ENCODE measurements around the gene PYCR2.
"Not testable (repeated sequence)": the region's sequence is repeated elsewhere in the genome, so short reads cannot be mapped to it uniquely, and the experiment has no call there.

PYCR2 gene

DNA sequence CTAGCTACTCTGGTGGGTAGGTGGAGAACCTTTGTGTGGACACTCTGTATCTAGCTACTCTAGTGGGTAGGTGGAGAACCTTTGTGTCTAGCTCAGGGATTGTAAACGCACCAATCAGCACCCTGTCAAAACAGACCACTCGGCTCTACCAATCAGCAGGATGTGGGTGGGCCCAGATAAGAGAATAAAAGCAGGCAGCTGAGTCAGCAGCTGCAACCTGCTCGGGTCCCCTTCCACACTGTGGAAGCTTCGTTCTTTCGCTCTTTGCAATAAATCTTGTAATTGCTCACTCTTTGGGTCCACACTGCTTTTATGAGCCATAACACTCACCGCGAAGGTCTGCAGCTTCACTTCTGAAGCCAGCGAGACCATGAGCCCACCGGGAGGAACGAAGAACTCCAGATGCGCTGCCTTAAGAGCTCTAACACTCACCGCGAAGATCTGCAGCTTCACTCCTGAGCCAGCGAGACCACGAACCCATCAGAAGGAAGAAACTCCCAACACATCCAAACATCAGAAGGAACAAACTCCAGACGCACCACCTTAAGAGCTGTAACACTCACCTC lies 46.6 kb upstream of the PYCR2 start:
- not testable (repeated sequence) for H3K4me2 ChIP-seq (ENCODE audit: insufficient read depth, low read length, poor library complexity, severe bottlenecking); DNase-seq (ENCODE audit: low spot score)

DNA sequence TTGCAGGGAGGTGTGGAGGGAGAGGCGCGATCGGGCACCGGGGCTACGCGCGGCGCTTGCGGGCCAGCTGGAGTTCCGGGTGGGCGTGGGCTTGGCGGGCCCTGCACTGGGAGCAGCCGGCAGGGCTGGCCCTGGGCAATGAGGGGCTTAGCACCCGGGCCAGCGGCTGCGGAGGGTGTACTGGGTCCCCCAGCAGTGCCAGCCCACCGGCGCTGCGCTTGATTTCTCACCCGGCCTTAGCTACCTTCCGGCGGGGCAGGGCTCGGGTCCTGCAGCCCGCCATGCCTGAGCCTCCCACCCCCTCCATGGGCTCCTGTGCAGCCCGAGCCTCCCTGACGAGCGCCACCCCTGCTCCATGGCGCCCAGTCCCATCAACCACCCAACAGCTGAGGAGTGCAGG lies 45.7 kb upstream of the PYCR2 start:
- H4K91ac ChIP-seq (ENCODE audit: low read depth, low read length, poor library complexity); H3K27me3 ChIP-seq (ENCODE audit: control insufficient read depth in 3 of 3, insufficient read depth in 3 of 3, low read depth in 1 of 3, low read length in 3 of 3); DNase-seq (ENCODE audit: low spot score); H2AK5ac ChIP-seq (ENCODE audit: low read depth, low read length); H3K36me3 ChIP-seq (replicated peaks in 1 of 2; ENCODE audit: control insufficient read depth in 2 of 2, insufficient read depth in 2 of 2, low read length in 2 of 2); H3K79me1 ChIP-seq (ENCODE audit: low read depth, low read length); H3K4ac ChIP-seq (ENCODE audit: low read length); H2BK120ac ChIP-seq (ENCODE audit: low read depth, low read length); H2BK15ac ChIP-seq (ENCODE audit: low read length); H3K9ac ChIP-seq (ENCODE audit: low read depth, low read length, poor library complexity); H3K4me1 ChIP-seq (ENCODE audit: control insufficient read depth in 2 of 2, insufficient read depth in 1 of 2, low read depth in 1 of 2, low read length in 2 of 2); H3K18ac ChIP-seq (ENCODE audit: low read length); H3K9me3 ChIP-seq (replicated peaks in 1 of 2; ENCODE audit: control insufficient read depth in 2 of 2, insufficient read depth in 1 of 2, low read depth in 1 of 2, low read length in 2 of 2); H2BK5ac ChIP-seq (ENCODE audit: low read length); H2AFZ ChIP-seq (ENCODE audit: low read length); H3K27ac ChIP-seq (replicated peaks; ENCODE audit: low read length); H4K8ac ChIP-seq (ENCODE audit: low read depth, low read length); H3K4me3 ChIP-seq (ENCODE audit: low read length in 2 of 2); H3K23ac ChIP-seq (ENCODE audit: low read depth, low read length, poor library complexity); H3K4me2 ChIP-seq (ENCODE audit: insufficient read depth, low read length, poor library complexity, severe bottlenecking): not testable (repeated sequence)
- Histone ChIP-seq H3K14ac (ENCODE audit: low read length) (peak overlapping the region; percentile 38), H2BK12ac (ENCODE audit: low read length) (peak overlapping the region; percentile 58)
- no CpG with 5 or more reads among the region's 28 CpGs for WGBS, 2 donors (ENCODE audit: extremely low coverage in 2 of 2, insufficient read length in 2 of 2, insufficient replicate concordance in 1 of 2)

More for the DNA sequence above, 46.6 kb upstream of the PYCR2 start:
- not testable (repeated sequence) for H3K9me3 ChIP-seq (replicated peaks in 1 of 2; ENCODE audit: control insufficient read depth in 2 of 2, insufficient read depth in 1 of 2, low read depth in 1 of 2, low read length in 2 of 2); H2BK15ac ChIP-seq (ENCODE audit: low read length); H4K91ac ChIP-seq (ENCODE audit: low read depth, low read length, poor library complexity); H3K23ac ChIP-seq (ENCODE audit: low read depth, low read length, poor library complexity); H3K27ac ChIP-seq (replicated peaks; ENCODE audit: low read length); H3K79me1 ChIP-seq (ENCODE audit: low read depth, low read length); H3K14ac ChIP-seq (ENCODE audit: low read length); H2BK5ac ChIP-seq (ENCODE audit: low read length); H2AK5ac ChIP-seq (ENCODE audit: low read depth, low read length); H3K27me3 ChIP-seq (ENCODE audit: control insufficient read depth in 3 of 3, insufficient read depth in 3 of 3, low read depth in 1 of 3, low read length in 3 of 3); H3K4ac ChIP-seq (ENCODE audit: low read length); H3K4me3 ChIP-seq (ENCODE audit: low read length in 2 of 2); H2BK120ac ChIP-seq (ENCODE audit: low read depth, low read length); H3K36me3 ChIP-seq (replicated peaks in 1 of 2; ENCODE audit: control insufficient read depth in 2 of 2, insufficient read depth in 2 of 2, low read length in 2 of 2); H3K4me1 ChIP-seq (ENCODE audit: control insufficient read depth in 2 of 2, insufficient read depth in 1 of 2, low read depth in 1 of 2, low read length in 2 of 2); H4K8ac ChIP-seq (ENCODE audit: low read depth, low read length); H3K9ac ChIP-seq (ENCODE audit: low read depth, low read length, poor library complexity); H3K18ac ChIP-seq (ENCODE audit: low read length); H2BK12ac ChIP-seq (ENCODE audit: low read length); H2AFZ ChIP-seq (ENCODE audit: low read length)
- no CpG with 5 or more reads among the region's 16 CpGs for WGBS, 2 donors (ENCODE audit: extremely low coverage in 2 of 2, insufficient read length in 2 of 2, insufficient replicate concordance in 1 of 2)

DNA sequence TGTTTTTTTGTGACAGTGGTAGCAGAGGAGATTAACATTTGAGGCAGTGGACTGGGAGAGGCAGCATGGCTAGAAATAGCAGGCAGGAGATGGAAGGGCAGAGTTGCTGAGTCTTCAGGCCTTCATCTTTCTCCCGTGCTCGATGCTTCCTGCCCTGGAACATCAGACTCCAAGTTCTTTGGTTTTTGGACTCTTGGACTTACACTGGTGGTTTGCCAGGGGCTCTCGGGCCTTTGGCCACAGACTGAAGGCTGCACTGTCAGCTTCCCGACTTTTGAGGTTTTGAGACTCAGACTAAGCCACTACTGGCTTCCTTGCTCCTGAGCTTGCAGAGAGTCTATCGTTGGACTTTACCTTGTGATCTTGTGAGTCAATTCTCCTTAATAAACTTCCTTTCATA lies 41.2 kb upstream of the PYCR2 start:
- Histone ChIP-seq H2BK120ac (ENCODE audit: low read depth, low read length) (no peak overlapping the region), H3K14ac (ENCODE audit: low read length) (no peak overlapping the region), H3K27me3 (ENCODE audit: control insufficient read depth in 3 of 3, insufficient read depth in 3 of 3, low read depth in 1 of 3, low read length in 3 of 3) (no peaks in the 10 kb centered on the region), H2AK5ac (ENCODE audit: low read depth, low read length) (no peak overlapping the region), H4K8ac (ENCODE audit: low read depth, low read length) (no peak overlapping the region), H3K27ac (replicated peaks; ENCODE audit: low read length) (no peak overlapping the region), H2BK12ac (ENCODE audit: low read length) (no peak overlapping the region), H2BK5ac (ENCODE audit: low read length) (no peak overlapping the region), H2AFZ (ENCODE audit: low read length) (peak overlapping the region; percentile 51), H3K4me2 (ENCODE audit: insufficient read depth, low read length, poor library complexity, severe bottlenecking) (no peak overlapping the region), H2BK15ac (ENCODE audit: low read length) (no peak overlapping the region), H3K18ac (ENCODE audit: low read length) (no peak overlapping the region), H3K23ac (ENCODE audit: low read depth, low read length, poor library complexity) (no peak overlapping the region), H3K9me3 (replicated peaks in 1 of 2; ENCODE audit: control insufficient read depth in 2 of 2, insufficient read depth in 1 of 2, low read depth in 1 of 2, low read length in 2 of 2) (no peaks in the 10 kb centered on the region), H3K4me1 (ENCODE audit: control insufficient read depth in 2 of 2, insufficient read depth in 1 of 2, low read depth in 1 of 2, low read length in 2 of 2) (peaks cover 2 to 5% of the 10 kb centered on the region in 2 donors), H3K9ac (ENCODE audit: low read depth, low read length, poor library complexity) (no peak overlapping the region), H3K36me3 (replicated peaks in 1 of 2; ENCODE audit: control insufficient read depth in 2 of 2, insufficient read depth in 2 of 2, low read length in 2 of 2) (no peaks in the 10 kb centered on the region), H3K4ac (ENCODE audit: low read length) (no peak overlapping the region), H3K4me3 (ENCODE audit: low read length in 2 of 2) (no peak overlapping the region), H3K79me1 (ENCODE audit: low read depth, low read length) (peaks cover 2% of the 10 kb centered on the region), H4K91ac (ENCODE audit: low read depth, low read length, poor library complexity) (no peak overlapping the region)
- no peak for DNase-seq (ENCODE audit: low spot score)
- WGBS, 2 donors (ENCODE audit: extremely low coverage in 2 of 2, insufficient read length in 2 of 2, insufficient replicate concordance in 1 of 2) = no CpG with 5 or more reads among the region's 5 CpGs

DNA sequence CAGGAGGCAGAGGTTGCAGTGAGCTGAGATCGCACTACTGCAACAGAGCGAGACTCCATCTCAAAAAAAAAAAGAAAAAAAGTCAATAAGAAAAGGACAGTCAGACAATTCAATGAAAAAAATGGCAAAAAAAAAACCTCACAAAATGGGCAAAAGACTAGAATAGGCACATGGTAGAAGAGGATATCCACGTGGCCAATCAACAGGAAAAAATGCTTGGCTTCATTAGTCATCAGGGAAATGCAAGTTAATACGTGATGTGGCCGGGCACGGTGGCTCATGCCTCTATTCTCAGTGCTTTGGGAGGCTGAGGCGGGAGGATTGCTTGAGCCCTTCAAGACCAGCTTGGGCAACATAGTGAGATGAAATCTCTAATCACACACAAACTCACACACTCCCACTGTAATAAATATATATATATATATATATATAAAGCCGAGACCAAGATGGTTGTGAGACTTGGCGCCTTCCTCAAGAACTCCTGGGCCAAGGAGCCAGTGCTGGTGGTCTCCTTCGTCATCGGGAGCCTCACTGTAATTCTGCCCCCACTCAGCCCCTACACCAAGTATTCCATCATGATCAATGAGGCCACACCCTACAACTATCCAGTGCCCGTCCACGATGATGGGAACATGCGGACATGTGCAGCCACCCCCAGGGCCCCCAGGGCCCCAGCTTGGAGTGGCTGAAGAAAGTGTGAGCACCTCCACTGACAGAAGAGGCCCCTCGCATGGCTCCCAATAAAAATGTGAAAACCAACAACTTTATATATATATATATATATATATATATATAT lies 39.9 kb upstream of the PYCR2 start:
- Histone ChIP-seq H3K79me1 (ENCODE audit: low read depth, low read length) (peaks cover 2% of the 10 kb centered on the region), H3K4me1 (ENCODE audit: control insufficient read depth in 2 of 2, insufficient read depth in 1 of 2, low read depth in 1 of 2, low read length in 2 of 2) (peaks cover 2 to 3% of the 10 kb centered on the region in 2 donors), H2BK120ac (ENCODE audit: low read depth, low read length) (no peak overlapping the region), H2BK12ac (ENCODE audit: low read length) (no peak overlapping the region), H2AFZ (ENCODE audit: low read length) (no peak overlapping the region), H4K8ac (ENCODE audit: low read depth, low read length) (no peak overlapping the region), H2BK5ac (ENCODE audit: low read length) (no peak overlapping the region), H3K23ac (ENCODE audit: low read depth, low read length, poor library complexity) (no peak overlapping the region), H3K9ac (ENCODE audit: low read depth, low read length, poor library complexity) (no peak overlapping the region), H2AK5ac (ENCODE audit: low read depth, low read length) (peak overlapping the region; percentile 46), H3K4me2 (ENCODE audit: insufficient read depth, low read length, poor library complexity, severe bottlenecking) (no peak overlapping the region), H3K27ac (replicated peaks; ENCODE audit: low read length) (no peak overlapping the region), H3K9me3 (replicated peaks in 1 of 2; ENCODE audit: control insufficient read depth in 2 of 2, insufficient read depth in 1 of 2, low read depth in 1 of 2, low read length in 2 of 2) (no peaks in the 10 kb centered on the region), H3K14ac (ENCODE audit: low read length) (no peak overlapping the region), H2BK15ac (ENCODE audit: low read length) (no peak overlapping the region), H3K4me3 (ENCODE audit: low read length in 2 of 2) (no peak overlapping the region), H3K4ac (ENCODE audit: low read length) (no peak overlapping the region), H3K18ac (ENCODE audit: low read length) (no peak overlapping the region), H3K36me3 (replicated peaks in 1 of 2; ENCODE audit: control insufficient read depth in 2 of 2, insufficient read depth in 2 of 2, low read length in 2 of 2) (no peaks in the 10 kb centered on the region), H3K27me3 (ENCODE audit: control insufficient read depth in 3 of 3, insufficient read depth in 3 of 3, low read depth in 1 of 3, low read length in 3 of 3) (no peaks in the 10 kb centered on the region), H4K91ac (ENCODE audit: low read depth, low read length, poor library complexity) (no peak overlapping the region)
- no CpG with 5 or more reads among the region's 15 CpGs for WGBS, 2 donors (ENCODE audit: extremely low coverage in 2 of 2, insufficient read length in 2 of 2, insufficient replicate concordance in 1 of 2)
- no peak for DNase-seq (ENCODE audit: low spot score)
